Activated naive CD8-positive, alpha-beta T cell (primary cell): ENCODE results near the gene SPTBN1.

Experiments used
- H3K27ac Mint-ChIP-seq: one replicate; pipeline ENCODE4 v1.8.0; 2021; ENCODE audit warnings: mixed read lengths
- H3K27me3 Mint-ChIP-seq: one replicate; pipeline ENCODE4 v1.8.0; 2021; ENCODE audit warnings: mixed read lengths
- H3K36me3 Mint-ChIP-seq: one replicate; pipeline ENCODE4 v1.8.0; 2021; ENCODE audit warnings: mixed read lengths
- H3K4me1 Mint-ChIP-seq: one replicate; pipeline ENCODE4 v1.8.0; 2021; ENCODE audit warnings: low read depth, mixed read lengths
- H3K4me3 Mint-ChIP-seq: one replicate; pipeline ENCODE4 v1.8.0; 2021; ENCODE audit warnings: mild to moderate bottlenecking, mixed read lengths
- H3K9me3 Mint-ChIP-seq: one replicate; pipeline ENCODE4 v1.8.0; 2021; ENCODE audit warnings: low read depth, mixed read lengths

SPTBN1 gene

DNA sequence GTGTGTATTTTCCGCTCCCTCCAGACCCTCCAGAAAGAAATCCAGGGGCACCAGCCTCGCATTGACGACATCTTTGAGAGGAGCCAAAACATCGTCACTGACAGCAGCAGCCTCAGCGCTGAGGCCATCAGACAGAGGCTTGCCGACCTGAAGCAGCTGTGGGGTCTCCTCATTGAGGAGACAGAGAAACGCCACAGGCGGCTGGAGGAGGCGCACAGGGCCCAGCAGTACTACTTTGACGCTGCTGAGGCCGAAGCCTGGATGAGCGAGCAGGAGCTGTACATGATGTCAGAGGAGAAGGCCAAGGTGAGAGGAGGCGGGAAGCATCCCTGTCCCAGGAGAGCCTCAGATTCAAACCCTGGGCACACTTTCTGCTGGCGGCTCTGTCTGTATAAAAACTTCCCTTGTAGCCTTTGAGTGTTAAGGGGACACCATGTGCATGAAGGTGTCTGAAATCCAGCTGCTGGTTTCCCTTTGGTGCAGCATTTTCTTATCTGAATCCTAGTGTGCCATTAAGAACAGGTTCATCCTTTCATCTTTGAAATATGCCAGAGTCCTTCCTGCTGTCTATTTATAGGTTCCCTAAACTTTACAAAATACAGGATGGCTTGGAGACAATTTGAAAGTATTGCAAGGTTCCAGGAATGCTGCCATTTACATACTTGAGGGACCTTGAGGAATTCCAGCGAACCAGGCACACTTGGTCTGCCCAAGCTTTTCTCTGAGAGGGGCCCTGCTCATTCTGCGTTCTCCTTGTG lies 190.2 kb downstream of the SPTBN1 start:
- Mint-ChIP-seq H3K4me1 (peaks cover 6% of the 10 kb centered on the region), H3K36me3 (peaks cover 6% of the 10 kb centered on the region)

DNA sequence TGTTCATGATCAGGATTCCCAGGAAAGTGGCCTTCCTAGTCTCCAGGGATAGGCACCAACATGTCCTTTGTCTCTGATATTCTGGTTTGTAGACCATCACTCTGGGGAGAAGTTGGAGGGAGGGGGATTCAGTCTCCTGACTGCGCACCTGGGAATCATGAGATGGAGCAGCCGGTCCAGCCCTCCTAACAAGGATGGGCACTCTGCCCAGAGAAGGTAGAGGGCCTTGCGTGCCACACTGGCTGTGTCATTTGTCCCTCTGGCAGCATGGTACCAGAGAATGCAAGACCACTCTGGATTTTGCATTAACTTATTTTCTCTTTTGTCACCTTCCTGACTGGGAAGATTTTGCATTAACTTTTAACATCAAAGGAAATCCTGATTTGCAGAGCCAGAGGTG lies 192.1 kb downstream of the SPTBN1 start:
- Mint-ChIP-seq H3K36me3 (peaks cover 9% of the 10 kb centered on the region), H3K4me3 (no peak overlapping the region), H3K4me1 (peaks cover 8% of the 10 kb centered on the region), H3K27me3 (no peaks in the 10 kb centered on the region), H3K9me3 (no peaks in the 10 kb centered on the region), H3K27ac (peak overlapping the region; percentile 10)

More for the DNA sequence above, 190.2 kb downstream of the SPTBN1 start:
- H3K27ac Mint-ChIP-seq = peak overlapping the region; percentile 28
- H3K9me3 Mint-ChIP-seq = no peaks in the 10 kb centered on the region
- no peak overlapping the region for H3K4me3 Mint-ChIP-seq
- no peaks in the 10 kb centered on the region for H3K27me3 Mint-ChIP-seq

DNA sequence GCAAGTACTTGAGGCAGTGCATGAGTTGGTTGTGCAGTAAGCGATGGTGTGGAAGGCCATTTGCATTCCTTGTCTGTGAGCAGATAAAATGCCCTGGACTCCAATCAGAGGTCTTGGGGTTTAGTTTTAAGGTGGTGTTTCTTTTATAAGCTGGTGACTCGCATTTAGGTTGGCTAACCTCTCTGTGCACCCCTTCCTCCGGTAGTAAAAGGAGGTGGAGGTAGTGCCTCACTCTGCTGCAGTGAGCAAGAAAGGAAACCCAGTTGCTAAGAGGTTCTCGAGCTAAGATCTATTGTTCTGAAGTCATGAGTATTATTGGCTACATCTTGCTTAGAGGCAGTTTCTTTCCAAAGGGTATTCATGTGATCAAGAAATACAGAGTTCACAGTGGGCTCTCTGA lies 193.1 kb downstream of the SPTBN1 start:
- H3K9me3 Mint-ChIP-seq = no peaks in the 10 kb centered on the region
- H3K27ac Mint-ChIP-seq = no peak overlapping the region
- no peaks in the 10 kb centered on the region for H3K27me3 Mint-ChIP-seq
- peaks cover 8% of the 10 kb centered on the region for H3K4me1 Mint-ChIP-seq
- H3K4me3 Mint-ChIP-seq = no peak overlapping the region
- H3K36me3 Mint-ChIP-seq = peaks cover 7% of the 10 kb centered on the region

DNA sequence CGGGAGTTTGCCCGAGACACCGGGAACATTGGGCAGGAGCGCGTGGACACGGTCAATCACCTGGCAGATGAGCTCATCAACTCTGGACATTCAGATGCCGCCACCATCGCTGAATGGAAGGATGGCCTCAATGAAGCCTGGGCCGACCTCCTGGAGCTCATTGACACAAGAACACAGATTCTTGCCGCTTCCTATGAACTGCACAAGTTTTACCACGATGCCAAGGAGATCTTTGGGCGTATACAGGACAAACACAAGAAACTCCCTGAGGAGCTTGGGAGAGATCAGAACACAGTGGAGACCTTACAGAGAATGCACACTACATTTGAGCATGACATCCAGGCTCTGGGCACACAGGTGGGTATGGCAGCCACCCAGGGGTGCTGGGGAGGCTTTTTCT lies 193.5 kb downstream of the SPTBN1 start:
- H3K27me3 Mint-ChIP-seq = no peaks in the 10 kb centered on the region
- H3K27ac Mint-ChIP-seq = no peak overlapping the region
- H3K4me1 Mint-ChIP-seq = peaks cover 8% of the 10 kb centered on the region
- peaks cover 7% of the 10 kb centered on the region for H3K36me3 Mint-ChIP-seq
- no peak overlapping the region for H3K4me3 Mint-ChIP-seq
- H3K9me3 Mint-ChIP-seq = no peaks in the 10 kb centered on the region

DNA sequence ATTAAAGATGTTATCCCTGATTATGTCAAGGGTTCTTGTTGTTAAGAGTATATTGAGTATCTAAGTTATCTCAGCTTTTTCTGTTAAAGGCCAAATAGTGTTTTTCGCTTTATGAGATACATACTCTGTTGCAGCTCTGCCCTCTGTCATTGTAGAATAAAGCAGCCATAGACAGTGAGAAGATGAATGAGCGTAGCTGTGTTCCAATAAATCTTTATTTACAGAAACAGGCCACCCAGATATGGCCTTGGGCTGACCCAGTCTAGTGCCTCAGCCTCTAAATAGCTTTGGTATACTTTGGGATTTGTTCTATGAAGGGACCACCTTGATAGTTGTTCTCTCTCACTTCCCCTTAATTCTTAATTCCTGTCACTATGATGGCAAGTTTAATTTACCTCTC lies 194.5 kb downstream of the SPTBN1 start:
- peaks cover 7% of the 10 kb centered on the region for H3K36me3 Mint-ChIP-seq
- H3K27ac Mint-ChIP-seq = no peak overlapping the region
- no peaks in the 10 kb centered on the region for H3K9me3 Mint-ChIP-seq
- no peaks in the 10 kb centered on the region for H3K27me3 Mint-ChIP-seq
- H3K4me3 Mint-ChIP-seq = no peak overlapping the region
- H3K4me1 Mint-ChIP-seq = peaks cover 8% of the 10 kb centered on the region

DNA sequence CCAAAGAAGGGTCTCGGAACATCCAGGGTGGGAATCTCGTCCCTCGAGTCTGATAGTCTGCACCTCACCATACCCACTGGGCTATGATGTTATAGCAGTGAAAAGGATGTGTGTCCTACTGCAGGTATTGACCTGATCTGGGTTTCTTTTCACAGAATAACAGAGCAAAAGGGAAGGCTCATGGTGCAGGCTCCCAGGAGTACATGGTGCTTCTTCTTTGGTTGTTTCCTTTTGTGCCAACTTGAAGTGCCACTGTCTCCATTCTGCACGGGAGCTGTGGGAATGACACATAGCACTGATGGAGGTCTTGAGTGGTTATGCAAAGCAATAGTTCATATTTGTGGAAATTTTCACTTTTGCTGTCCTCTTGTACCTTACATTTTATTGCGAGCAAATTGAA lies 195.2 kb downstream of the SPTBN1 start:
- Mint-ChIP-seq H3K27me3 (no peaks in the 10 kb centered on the region), H3K9me3 (no peaks in the 10 kb centered on the region), H3K27ac (no peak overlapping the region), H3K4me3 (no peak overlapping the region), H3K36me3 (peaks cover 11% of the 10 kb centered on the region), H3K4me1 (peaks cover 8% of the 10 kb centered on the region)

DNA sequence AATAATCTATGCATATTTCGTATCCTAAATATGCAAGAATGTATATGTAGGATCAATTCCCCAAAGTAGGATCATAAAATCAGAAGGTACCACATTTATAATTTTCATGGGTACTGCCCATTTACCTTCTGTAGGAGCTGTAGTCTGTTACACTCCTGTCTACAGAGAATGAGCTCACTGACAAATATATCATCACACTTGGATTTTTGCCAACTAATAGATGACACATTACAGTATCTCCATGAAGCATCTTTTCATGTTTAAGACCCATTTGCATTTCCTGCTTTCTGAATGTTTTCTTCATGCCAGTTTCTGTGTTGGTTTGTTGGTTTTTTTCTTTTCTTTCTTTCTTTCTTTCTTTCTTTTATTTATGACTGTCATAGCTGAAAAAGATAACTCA lies 196.4 kb downstream of the SPTBN1 start:
- Mint-ChIP-seq H3K36me3 (peaks cover 11% of the 10 kb centered on the region), H3K4me3 (no peak overlapping the region), H3K4me1 (peaks cover 8% of the 10 kb centered on the region), H3K27ac (peak overlapping the region; percentile 30), H3K9me3 (no peaks in the 10 kb centered on the region), H3K27me3 (no peaks in the 10 kb centered on the region)

DNA sequence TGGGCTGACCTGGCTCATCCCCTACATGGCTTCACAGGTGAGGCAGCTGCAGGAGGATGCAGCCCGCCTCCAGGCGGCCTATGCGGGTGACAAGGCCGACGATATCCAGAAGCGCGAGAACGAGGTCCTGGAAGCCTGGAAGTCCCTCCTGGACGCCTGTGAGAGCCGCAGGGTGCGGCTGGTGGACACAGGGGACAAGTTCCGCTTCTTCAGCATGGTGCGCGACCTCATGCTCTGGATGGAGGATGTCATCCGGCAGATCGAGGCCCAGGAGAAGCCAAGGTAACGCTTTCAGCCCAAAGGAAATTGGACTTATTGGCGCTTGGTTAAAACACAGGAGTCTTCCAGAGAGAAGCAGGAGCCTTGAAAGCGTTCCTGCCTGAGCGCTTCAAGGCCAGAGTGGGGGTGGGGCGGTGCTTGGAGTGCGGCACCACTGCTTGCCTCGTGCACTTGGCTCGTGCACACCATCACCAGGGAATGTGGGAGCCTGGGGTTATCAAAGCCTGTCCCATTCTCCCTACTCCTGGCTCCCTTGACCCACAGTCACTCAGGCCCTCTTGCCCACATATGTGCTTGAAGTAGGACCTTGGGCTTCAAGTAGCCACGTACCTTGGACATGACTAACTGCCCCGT lies 197.6 kb downstream of the SPTBN1 start:
- no peaks in the 10 kb centered on the region for H3K9me3 Mint-ChIP-seq
- no peaks in the 10 kb centered on the region for H3K27me3 Mint-ChIP-seq
- peaks cover 15% of the 10 kb centered on the region for H3K36me3 Mint-ChIP-seq
- H3K4me3 Mint-ChIP-seq = no peak overlapping the region
- no peak overlapping the region for H3K27ac Mint-ChIP-seq
- H3K4me1 Mint-ChIP-seq = peaks cover 12% of the 10 kb centered on the region

DNA sequence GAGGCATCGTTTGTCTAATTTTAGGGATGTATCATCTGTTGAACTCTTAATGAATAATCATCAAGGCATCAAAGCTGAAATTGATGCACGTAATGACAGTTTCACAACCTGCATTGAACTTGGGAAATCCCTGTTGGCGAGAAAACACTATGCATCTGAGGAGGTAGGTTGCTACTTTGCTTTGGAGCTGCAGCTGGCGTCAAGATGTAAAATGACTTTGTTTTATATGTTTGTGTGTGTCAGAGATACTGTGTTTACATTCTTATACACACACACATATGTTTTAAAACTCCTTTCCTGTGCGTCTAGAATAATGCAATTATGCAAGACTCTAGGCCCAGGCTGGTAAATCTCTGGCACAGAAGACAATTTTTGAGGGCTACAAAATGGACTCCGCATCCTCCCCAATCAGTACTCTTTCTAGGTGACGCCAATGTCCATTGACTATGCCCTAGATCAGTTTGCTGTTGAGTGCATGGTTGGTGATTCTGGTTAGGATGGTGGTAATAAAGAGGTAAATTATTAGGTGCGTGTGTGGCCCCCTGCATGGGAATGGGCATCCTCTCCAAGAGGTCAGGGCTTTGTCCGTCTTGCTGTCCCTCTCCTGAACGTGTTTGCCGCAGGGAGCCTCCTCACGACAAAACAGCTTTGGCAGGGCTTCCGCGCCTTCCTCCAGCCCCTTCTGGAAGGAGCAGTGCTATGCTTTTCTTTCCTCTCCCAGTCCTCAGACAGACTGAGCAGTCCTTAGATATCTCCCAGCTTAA lies 199.1 kb downstream of the SPTBN1 start:
- H3K27me3 Mint-ChIP-seq = no peaks in the 10 kb centered on the region
- no peak overlapping the region for H3K4me3 Mint-ChIP-seq
- no peaks in the 10 kb centered on the region for H3K9me3 Mint-ChIP-seq
- H3K4me1 Mint-ChIP-seq = peaks cover 12% of the 10 kb centered on the region
- peaks cover 15% of the 10 kb centered on the region for H3K36me3 Mint-ChIP-seq
- no peak overlapping the region for H3K27ac Mint-ChIP-seq

DNA sequence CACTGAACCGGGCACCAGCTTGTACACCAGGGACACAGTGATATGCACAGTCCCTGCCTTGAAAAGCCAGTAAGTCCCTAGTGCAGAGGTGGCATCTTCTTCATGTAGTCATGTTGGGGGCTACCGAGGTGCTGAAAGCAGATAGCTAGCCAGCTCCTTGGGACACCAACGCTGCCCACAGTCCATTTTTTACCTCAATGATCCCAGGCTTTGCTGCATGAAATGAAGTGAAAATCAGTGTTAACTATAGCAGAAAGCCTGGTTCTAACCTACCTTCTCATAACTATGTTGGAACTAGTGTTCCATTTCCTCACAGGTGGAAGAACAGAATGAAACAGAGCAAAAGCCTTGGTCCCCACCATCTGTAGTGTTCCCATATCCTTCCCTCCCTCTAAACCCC lies 200.7 kb downstream of the SPTBN1 start:
- Mint-ChIP-seq H3K4me1 (peaks cover 12% of the 10 kb centered on the region), H3K36me3 (peaks cover 19% of the 10 kb centered on the region), H3K4me3 (no peak overlapping the region), H3K9me3 (no peaks in the 10 kb centered on the region), H3K27ac (peak overlapping the region; percentile 28), H3K27me3 (no peaks in the 10 kb centered on the region)

DNA sequence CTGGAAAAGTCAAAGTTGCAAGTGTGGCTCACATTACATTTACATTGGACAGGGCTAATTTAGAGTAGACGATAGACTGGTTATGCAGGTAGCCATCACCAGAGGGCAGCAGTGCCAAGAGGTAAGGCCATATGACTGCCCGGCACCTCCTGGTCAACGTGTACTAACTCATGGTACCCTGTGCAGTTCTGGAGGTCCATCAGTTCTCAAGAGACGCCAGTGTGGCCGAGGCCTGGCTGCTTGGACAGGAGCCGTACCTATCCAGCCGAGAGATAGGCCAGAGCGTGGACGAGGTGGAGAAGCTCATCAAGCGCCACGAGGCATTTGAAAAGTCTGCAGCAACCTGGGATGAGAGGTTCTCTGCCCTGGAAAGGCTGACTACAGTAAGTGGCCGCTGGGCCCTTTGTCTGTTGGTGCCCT lies 201.5 kb downstream of the SPTBN1 start:
- peaks cover 7% of the 10 kb centered on the region for H3K4me1 Mint-ChIP-seq
- no peak overlapping the region for H3K4me3 Mint-ChIP-seq
- H3K27ac Mint-ChIP-seq = peak overlapping the region; percentile 72
- peaks cover 16% of the 10 kb centered on the region for H3K36me3 Mint-ChIP-seq
- H3K9me3 Mint-ChIP-seq = no peaks in the 10 kb centered on the region
- no peaks in the 10 kb centered on the region for H3K27me3 Mint-ChIP-seq

DNA sequence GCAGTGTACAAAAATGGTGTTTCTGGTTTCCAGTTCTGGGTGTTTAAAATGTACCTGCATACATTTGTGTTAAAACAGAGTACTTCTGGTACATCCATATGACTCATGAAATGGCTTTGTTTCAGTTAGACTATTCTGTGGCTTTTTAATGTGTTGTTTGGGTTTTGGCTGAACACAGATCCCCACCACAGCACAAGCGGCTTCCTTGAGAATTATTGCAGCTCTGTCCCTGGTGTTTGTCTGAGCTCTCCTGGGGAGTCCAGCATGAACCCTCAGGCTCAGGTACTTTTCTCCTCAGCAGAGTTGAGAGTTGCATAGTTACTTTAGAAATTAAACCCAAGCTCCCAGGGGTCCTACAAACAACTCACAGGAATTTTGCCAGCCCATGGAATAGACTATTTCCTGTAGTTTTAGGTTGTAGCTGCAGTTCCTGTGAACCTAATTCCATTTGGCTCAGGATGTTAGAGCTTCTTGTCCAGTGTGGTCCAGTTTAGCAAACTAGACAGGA lies 202.5 kb downstream of the SPTBN1 start:
- Mint-ChIP-seq H3K9me3 (no peaks in the 10 kb centered on the region), H3K27me3 (no peaks in the 10 kb centered on the region), H3K4me3 (no peak overlapping the region), H3K36me3 (peaks cover 16% of the 10 kb centered on the region), H3K4me1 (peaks cover 4% of the 10 kb centered on the region), H3K27ac (no peak overlapping the region)

DNA sequence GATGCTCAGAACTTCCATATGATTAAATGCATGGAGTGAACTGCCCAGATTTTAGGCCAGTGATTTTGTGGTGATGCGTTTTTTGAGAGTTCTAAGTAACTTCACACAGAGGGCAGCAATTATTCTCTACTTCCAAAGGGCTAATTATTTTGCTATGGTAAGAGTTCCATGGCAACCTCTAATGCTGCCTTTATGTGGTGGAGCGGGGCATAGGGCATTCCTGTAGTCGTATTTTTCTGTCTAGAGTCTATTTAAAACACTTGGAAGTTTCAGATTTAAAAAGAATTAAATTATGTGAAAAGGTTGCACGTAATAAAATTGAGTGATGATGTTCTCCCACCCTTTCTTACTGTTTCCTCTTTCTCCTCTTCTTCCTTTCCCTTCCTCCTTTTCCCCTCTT lies 203.4 kb downstream of the SPTBN1 start:
- H3K36me3 Mint-ChIP-seq = peaks cover 16% of the 10 kb centered on the region
- no peaks in the 10 kb centered on the region for H3K9me3 Mint-ChIP-seq
- H3K4me1 Mint-ChIP-seq = peaks cover 4% of the 10 kb centered on the region
- H3K4me3 Mint-ChIP-seq = no peak overlapping the region
- H3K27ac Mint-ChIP-seq = peak overlapping the region; percentile 81
- H3K27me3 Mint-ChIP-seq = no peaks in the 10 kb centered on the region

DNA sequence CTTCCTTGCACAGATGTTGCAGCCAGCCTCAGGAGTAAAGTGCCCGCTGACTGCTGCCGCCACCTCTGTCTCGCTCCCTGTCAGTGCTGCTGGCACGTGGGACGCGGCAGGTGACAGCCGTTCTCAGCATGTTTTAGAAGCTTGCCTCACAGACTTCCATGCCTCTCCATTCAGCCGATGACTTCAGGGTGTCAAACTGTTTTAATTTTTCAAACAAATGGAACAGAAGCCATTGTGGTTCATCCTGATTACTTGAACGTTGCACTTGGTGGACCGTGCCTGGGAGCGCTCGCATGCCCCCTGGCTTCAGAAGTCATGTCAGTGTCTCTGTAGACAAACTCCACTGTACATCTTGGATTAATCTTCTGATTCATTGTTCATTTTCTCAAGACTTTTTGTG lies 204.6 kb downstream of the SPTBN1 start:
- H3K27me3 Mint-ChIP-seq = no peaks in the 10 kb centered on the region
- no peak overlapping the region for H3K4me3 Mint-ChIP-seq
- H3K4me1 Mint-ChIP-seq = peaks cover 6% of the 10 kb centered on the region
- H3K36me3 Mint-ChIP-seq = peaks cover 19% of the 10 kb centered on the region
- H3K9me3 Mint-ChIP-seq = no peaks in the 10 kb centered on the region
- H3K27ac Mint-ChIP-seq = no peak overlapping the region

DNA sequence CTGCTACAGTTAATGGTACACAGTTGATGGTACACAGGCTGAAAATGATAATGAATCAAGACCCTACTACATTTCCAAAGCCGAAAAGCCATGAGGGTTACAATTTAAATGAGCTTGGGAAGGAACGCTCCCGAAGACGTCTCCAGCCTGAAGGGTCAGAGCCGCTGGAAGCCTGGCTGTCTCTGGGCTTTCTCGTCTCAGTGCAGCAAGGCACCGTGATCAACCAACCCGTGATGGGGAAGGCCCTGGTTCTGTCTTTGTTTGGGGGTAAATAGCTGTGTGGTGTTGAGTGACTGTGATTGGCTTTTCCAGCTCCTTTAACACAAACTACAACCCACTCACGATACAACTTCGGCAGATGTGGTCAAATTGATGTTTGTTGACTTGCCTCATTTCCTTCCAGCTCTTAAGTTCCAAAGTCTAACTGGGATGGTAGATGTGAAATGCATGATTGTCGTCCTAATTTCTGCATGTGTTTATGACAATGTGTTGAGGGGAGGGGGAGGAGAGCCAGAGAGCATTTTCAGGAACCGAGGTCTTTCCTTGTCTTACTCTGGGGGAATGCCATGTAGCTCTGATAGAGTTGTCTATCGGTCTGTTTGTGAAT lies 207.4 kb downstream of the SPTBN1 start:
- H3K27me3 Mint-ChIP-seq = no peaks in the 10 kb centered on the region
- no peak overlapping the region for H3K4me3 Mint-ChIP-seq
- peaks cover 15% of the 10 kb centered on the region for H3K36me3 Mint-ChIP-seq
- H3K4me1 Mint-ChIP-seq = peaks cover 2% of the 10 kb centered on the region
- no peaks in the 10 kb centered on the region for H3K9me3 Mint-ChIP-seq
- peak overlapping the region; percentile 31 for H3K27ac Mint-ChIP-seq
